Activated CD8-positive, alpha-beta T cell treated with anti-CD3 and anti-CD28 coated beads for 36 hours (primary cell): ENCODE results near the gene ENPP6. TPM values are rescaled to one million over a fixed set of nuclear protein-coding genes. Genes with fewer than 3 reads are reported as not detected.
"Not testable (repeated sequence)": the region's sequence is repeated elsewhere in the genome, so short reads cannot be mapped to it uniquely, and the experiment has no call there.

Source experiments
- ATAC-seq: fragments of 200-7000 bp; cut with Tn5 transposase; one replicate; pipeline ENCODE4 v1.10.0; 2021; ENCODE audit warnings: mild to moderate bottlenecking, moderate library complexity
- CTCF ChIA-PET: fragments of 350-600 bp; sonication (Branson Sonifier 250); formaldehyde crosslinking; loops from one replicate; lab custom pipeline; 2021; ENCODE audit warnings: antibody characterized with exemption; lab: Charles Lee
- POLR2A ChIA-PET: fragments of 350-600 bp; sonication (Branson Sonifier 250); formaldehyde crosslinking; loops from one replicate; lab custom pipeline; 2021; ENCODE audit warnings: antibody characterized with exemption; lab: Charles Lee
- DNase-seq: peaks from one replicate; pipeline ENCODE4 v3.0.0-alpha.2; 2020
- H3K27ac Mint-ChIP-seq: one replicate; pipeline ENCODE4 v1.8.0; 2021; ENCODE audit warnings: mild to moderate bottlenecking, mixed read lengths
- H3K27me3 Mint-ChIP-seq: one replicate; pipeline ENCODE4 v1.8.0; 2021; ENCODE audit warnings: mixed read lengths
- H3K36me3 Mint-ChIP-seq: one replicate; pipeline ENCODE4 v1.8.0; 2021; ENCODE audit warnings: low read depth, mixed read lengths
- H3K4me1 Mint-ChIP-seq: one replicate; pipeline ENCODE4 v1.8.0; 2021; ENCODE audit warnings: low read depth, mixed read lengths
- H3K4me3 Mint-ChIP-seq: one replicate; pipeline ENCODE4 v1.8.0; 2021; ENCODE audit warnings: mild to moderate bottlenecking, moderate library complexity, mixed read lengths
- H3K9me3 Mint-ChIP-seq: one replicate; pipeline ENCODE4 v1.8.0; 2021; ENCODE audit warnings: mixed read lengths
- CTCF ChIP-seq: fragments of 200-600 bp; IDR thresholded peaks from one replicate; pipeline ENCODE4 v1.8.0; 2022; ENCODE audit warnings: antibody characterized with exemption, mild to moderate bottlenecking
- intact Hi-C: fragments of 100-400 bp; cut with micrococcal nuclease; formaldehyde crosslinking; loops from one replicate; pipeline ENCODE4 v1.10.0; 2022
- total RNA-seq, 2 experiments: library from RNA; stranded (reverse); gene quantifications; one replicate each; pipeline ENCODE4 v1.2.3, GENCODE V29; 2021

Gene ENPP6
- total RNA-seq, 2 experiments from 2014 or later: 0.27 to 0.40 TPM

DNA sequence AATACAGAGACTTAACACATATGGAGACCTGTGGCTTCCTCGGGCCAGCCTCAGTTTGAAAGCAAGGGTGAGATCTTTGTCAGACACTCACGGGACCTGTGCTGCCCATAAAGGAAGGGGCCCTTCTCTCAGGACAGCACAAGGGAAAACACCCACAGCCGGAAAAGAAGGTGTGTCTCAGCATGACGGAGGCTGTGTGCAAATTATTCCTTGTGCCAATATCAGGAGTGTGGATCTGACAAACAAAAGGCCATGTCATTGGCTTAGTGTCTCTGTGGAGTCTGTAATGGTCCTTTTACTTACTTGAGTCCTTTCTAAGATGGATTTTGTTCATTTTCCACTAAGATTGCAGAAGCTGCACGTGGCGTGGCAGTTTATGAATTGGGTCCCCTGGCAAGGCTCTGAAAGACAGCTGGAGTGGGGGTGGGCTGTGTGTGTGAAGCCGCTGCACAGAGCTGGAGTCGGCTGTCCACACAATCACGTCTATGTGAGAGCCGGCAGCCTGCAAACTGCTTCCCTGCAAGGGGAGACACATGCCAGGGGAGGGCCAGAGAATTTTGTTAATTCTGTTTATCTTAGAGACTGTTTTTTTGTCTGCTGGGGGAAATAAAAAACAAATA is 1.9 kb downstream of the ENPP6 start:
- DNase-seq (no peak), ATAC-seq (no peak)
- no peak overlapping the region for H3K27ac Mint-ChIP-seq
- no peak for TF ChIP-seq CTCF
- H3K27me3 Mint-ChIP-seq: peaks cover 24% of the 10 kb centered on the region
- CTCF ChIA-PET: interaction anchor here (0.7 to 1.0 kb wide), 2 partner anchors 47 to 104 kb away, joined by 3 read pairs; no protein-coding TSS in a partner anchor
- H3K4me3 Mint-ChIP-seq: no peak overlapping the region
- H3K36me3 Mint-ChIP-seq: no peaks in the 10 kb centered on the region
- POLR2A ChIA-PET: no interaction called here
- no peaks in the 10 kb centered on the region for H3K4me1 Mint-ChIP-seq
- intact Hi-C loops: no loop called here
- no peaks in the 10 kb centered on the region for H3K9me3 Mint-ChIP-seq

GRCh38 chr4:184214931-184215330 is 2.7 kb downstream of the ENPP6 start:
- intact Hi-C loops: no loop called here
- DNase-seq (no peak), ATAC-seq (no peak)
- TF ChIP-seq CTCF: no peak
- no peak overlapping the region for H3K4me3 Mint-ChIP-seq
- H3K9me3 Mint-ChIP-seq: no peaks in the 10 kb centered on the region
- no peak overlapping the region for H3K27ac Mint-ChIP-seq
- CTCF ChIA-PET: interaction anchor here (0.7 kb wide), 1 partner anchor 103 kb away, joined by 3 read pairs; no protein-coding TSS in a partner anchor
- peaks cover 21% of the 10 kb centered on the region for H3K27me3 Mint-ChIP-seq
- no peaks in the 10 kb centered on the region for H3K4me1 Mint-ChIP-seq
- POLR2A ChIA-PET: interaction anchor here (0.6 kb wide), 1 partner anchor 11 kb away, joined by 3 read pairs; no protein-coding TSS in a partner anchor
- H3K36me3 Mint-ChIP-seq: no peaks in the 10 kb centered on the region

GRCh38 chr4:184207734-184208607 is 9.7 kb downstream of the ENPP6 start:
- H3K27ac Mint-ChIP-seq, H3K4me3 Mint-ChIP-seq, H3K4me1 Mint-ChIP-seq, H3K36me3 Mint-ChIP-seq, DNase-seq, CTCF ChIA-PET, H3K9me3 Mint-ChIP-seq, POLR2A ChIA-PET, H3K27me3 Mint-ChIP-seq, ATAC-seq, intact Hi-C loops: not testable (repeated sequence)

DNA sequence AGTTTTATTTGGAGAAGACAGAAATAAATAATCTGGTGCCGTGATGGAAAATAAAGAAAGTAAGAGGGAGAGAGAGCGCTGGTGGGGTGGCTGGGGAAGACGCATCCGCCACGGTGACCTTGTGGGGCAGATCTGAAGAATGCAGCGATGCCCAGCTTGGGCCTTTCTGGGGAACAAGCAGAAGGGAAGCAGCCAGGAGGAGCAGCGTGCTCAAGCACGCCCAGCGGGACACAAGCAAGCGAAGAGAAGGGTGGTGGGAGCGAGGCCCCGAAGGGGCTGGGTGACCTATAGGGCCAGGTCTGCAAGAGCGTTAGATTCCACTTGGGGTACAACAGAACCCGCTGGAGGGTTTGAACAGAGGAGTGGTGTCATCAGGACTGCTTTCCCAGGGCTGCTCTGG is 12.4 kb downstream of the ENPP6 start:
- Mint-ChIP-seq H3K27ac (no peak overlapping the region), H3K4me1 (no peaks in the 10 kb centered on the region), H3K4me3 (no peak overlapping the region), H3K27me3 (peaks cover 10% of the 10 kb centered on the region), H3K36me3 (no peaks in the 10 kb centered on the region), H3K9me3 (no peaks in the 10 kb centered on the region)
- ChIA-PET POLR2A (interaction anchor here (0.6 kb wide), 1 partner anchor 32 kb away, joined by 3 read pairs; no protein-coding TSS in a partner anchor), CTCF (no interaction called here)
- no peak for TF ChIP-seq CTCF
- no peak for ATAC-seq
- no peak for DNase-seq
- intact Hi-C loops: no loop called here

DNA sequence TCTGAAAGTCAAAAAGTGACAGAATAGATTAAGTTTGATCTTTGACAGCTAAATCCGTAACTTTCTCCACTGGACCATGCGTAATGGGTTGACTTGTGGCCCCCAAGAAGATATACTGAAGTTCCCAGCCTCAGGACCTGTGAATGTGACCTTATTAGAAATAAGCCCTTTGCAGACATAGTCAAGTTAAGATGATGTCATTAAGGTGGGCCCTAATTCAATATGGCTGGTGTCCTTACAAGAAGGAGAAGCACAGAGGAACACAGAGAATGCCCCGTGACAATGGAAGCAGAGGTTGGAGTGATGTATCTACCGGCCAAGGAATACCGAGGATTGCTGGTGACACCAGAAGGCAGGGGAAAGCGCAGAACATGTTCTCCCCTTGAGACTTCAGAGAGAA is 14.4 kb downstream of the ENPP6 start:
- ATAC-seq: no peak
- POLR2A ChIA-PET: no interaction called here
- no peak overlapping the region for H3K4me3 Mint-ChIP-seq
- H3K4me1 Mint-ChIP-seq: no peaks in the 10 kb centered on the region
- intact Hi-C loops: no loop called here
- no peaks in the 10 kb centered on the region for H3K36me3 Mint-ChIP-seq
- TF ChIP-seq CTCF: no peak
- no peaks in the 10 kb centered on the region for H3K9me3 Mint-ChIP-seq
- no peak overlapping the region for H3K27ac Mint-ChIP-seq
- DNase-seq: no peak
- H3K27me3 Mint-ChIP-seq: peaks cover 10% of the 10 kb centered on the region
- CTCF ChIA-PET: no interaction called here
